ENCODE data around the gene PRPS1.
"Not testable (repeated sequence)": the region's sequence is repeated elsewhere in the genome, so short reads cannot be mapped to it uniquely, and the experiment has no call there.

The PRPS1 gene

GRCh38 chrX:107627838-107628661 lies at the start of gene PRPS1:
TSS of gene PRPS1 (plus strand) at chrX:107628510. CDS start at chrX:107628629, 119 bp downstream.
- DNase-seq, result peak; percentile 98

DNA sequence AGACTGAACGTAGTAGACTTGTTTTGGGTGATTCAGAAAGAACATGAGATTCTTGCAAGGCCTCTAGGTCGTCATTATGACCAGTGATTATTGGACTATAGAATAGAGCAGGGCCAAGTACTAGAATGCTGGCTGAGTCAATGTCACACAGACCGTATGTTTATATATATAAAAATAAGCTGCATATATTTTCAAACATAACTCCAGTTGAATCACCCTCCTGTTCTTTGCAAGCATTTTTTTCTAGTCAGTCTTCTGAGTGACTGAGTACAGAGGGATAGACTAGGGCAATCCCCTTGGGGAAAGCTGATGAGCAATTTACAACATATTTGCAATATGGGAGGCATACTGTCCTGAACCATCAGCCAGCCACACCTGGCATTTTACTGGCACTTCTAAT lies 48.4 kb upstream of the PRPS1 start:
- no peak for DNase-seq

DNA sequence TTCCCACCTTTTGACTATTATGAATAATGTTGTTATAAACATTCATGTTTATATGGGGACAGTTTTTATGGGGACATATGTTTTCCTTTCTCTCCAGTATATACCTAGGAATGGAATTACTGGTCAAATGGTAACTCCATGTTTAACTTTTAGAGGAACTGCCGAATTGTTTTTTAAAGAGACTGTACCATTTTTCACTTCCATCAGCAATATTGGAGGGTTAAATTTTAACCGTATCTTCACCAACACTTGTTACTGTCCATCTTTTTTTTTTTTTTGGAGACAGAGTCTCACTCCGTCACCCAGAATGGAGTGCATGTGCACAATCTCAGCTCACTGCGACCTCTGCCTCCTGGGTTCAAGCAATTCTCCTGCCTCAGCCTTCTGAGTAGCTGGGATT lies 46.4 kb upstream of the PRPS1 start:
- DNase-seq, result no peak

DNA sequence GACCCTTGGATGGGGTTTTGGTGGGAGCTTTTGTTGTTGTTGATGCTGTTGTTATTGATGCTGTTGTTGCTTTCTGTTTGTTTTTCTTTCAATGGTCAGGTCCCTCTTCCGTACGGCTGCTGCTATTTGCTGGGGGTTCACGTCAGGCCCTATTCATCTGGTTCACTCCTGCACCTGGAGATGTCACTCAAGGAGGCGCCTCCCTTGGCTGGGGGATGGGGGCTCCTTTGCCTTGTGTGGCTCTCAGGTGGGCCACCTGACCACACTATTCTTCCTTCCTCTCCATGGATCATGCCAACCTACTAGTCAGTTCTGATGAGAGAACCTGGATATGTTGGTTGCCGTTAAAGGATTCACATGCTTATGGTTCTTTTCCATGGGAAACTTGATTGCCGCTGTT lies 39.1 kb upstream of the PRPS1 start:
- DNase-seq, result no peak

DNA sequence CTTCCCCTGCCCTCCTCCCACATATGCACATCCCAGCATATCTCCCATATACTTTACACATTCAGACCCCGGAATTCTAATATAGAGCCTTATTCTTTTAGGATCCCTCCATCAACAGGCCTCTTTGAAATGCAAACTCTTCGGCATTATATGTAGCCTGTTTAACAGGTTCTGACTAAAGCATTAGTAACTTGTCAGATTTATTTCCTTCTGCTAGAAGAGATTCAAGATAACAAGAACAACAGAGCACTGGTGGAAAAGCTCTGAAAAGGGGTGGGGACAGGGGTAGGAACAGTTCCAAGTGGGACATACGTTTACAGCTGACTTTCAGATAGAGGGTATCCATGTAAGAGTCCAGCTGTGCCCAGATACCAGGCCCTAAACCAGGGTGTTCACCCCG lies 31.7 kb upstream of the PRPS1 start:
- DNase-seq, result no peak

DNA sequence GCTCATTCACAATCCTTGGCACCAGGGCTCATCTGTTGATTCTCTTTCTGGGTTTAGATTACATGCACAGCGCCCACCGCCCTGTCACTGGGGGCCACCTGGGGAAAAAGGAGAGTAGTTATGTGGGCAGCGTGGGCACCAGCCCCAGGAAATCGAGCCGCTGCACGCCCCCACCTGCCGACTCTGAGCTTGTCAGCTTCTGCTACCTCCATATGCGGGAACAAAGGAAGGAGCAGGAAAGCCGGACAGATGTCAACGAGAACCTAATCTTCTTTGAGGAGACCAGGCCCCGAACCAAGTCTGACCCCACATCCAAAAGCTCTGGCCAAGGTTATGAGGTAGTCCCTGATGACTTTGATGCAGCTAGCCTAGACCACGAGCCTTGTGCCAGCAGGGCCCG lies 31.0 kb upstream of the PRPS1 start:
- DNase-seq, result no peak

DNA sequence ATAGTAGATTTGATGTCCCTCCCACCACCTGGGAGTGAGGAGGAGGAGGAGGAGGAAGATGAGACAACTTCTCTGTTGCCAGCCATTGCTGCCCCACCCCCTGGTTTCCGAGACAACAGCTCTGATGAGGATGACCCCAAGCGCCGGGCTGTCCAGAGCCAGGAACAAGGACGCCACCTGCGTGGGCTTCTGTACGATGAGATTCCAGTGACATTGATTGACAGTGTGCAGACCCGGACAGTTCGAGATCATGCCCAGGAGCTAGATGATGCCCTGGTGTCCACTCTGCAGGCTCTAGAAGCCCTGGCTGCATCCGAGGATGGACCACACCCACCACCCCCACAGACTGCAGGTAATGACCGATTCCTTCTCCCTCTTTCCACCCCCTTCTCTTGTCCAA lies 30.5 kb upstream of the PRPS1 start:
- no peak for DNase-seq

GRCh38 chrX:107599450-107599861 lies 28.9 kb upstream of the PRPS1 start:
- no peak for DNase-seq

GRCh38 chrX:107600366-107600765 lies 27.9 kb upstream of the PRPS1 start:
- no peak for DNase-seq

DNA sequence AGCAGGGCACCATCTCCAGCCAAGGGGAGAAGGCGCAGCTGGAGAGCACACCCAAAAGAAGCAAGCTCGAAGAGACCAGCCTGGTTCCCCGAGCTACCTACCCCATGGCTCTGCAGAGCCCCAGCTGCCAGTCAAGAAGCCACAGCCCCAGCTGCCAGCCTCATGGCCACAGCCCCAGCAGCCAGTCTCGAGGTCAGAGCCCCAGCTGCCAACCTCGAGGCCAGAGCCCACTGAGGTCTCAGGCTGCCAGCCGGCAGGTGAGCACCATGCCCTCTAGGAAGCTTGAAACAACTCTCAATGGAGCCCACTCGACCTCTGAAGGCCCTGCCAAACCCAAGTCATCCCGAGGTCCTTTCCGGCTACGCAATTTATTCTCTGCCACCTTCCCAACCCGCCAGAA lies 27.0 kb upstream of the PRPS1 start:
- DNase-seq, result no peak

- DNase-seq, result no peak
Observed at GRCh38 chrX:107601759-107602158, 26.6 kb upstream of the PRPS1 start.

DNA sequence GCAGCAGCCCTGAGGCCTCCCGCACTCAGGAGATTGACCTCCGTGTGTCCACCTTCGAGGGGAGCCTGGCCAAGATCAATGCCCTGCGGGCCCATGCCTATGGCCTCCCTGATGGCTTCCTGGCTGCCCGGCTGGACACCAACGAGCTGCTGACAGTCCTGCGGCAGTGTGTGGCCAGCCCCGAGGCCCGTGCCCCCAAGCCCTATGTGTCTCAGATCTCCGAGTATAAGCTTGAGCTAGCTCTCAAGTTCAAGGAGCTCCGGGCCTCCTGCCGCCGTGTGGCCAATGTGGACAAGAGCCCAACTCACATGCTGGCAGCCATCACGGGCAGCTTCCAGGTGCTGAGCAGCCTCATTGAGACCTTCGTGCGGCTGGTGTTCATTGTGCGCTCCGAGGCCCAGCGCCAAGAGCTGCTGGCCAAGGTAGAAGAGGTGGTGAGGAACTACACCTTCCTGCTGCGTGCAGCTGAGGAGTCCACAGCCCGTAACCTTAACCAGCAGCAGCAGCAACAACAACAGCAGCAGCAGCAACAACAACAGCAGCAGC lies 25.5 kb upstream of the PRPS1 start:
- peak; percentile 45 for DNase-seq

DNA sequence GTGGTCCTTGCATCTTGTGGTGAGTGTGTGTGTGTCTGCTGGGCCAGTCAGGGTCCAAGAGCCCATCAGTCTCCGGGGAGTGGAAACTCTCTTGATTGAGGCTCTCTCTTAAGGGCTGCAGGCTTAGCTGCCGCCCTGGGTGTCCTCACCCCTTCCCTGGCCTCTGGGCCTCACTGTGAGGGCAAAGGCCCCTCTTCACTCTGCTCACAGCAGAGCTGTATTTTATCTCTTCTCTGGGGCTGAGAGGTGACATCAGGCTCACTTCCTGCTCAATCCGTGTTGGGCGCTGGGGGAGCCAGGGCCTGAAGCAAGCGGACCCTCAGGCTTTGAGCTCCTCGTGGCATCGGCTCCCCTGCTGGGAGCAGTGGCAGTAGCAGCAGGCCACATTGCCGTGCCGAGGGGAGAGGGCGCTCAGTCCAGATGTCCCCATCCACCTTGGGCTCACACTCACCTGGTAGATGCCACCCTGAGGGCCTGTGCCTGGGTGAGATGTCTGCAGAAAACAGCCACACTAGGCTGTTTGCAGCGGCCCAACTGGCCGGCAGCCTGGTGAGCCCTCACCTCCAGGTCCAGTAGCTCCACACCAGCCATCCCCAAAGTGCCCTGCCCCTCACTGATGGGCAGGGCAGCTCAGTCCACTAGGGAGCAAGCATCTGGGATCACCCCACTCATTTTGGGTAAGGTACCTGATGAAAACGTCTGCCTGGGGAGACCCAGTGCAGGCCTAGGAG lies 24.7 kb upstream of the PRPS1 start:
- DNase-seq, result no peak

DNA sequence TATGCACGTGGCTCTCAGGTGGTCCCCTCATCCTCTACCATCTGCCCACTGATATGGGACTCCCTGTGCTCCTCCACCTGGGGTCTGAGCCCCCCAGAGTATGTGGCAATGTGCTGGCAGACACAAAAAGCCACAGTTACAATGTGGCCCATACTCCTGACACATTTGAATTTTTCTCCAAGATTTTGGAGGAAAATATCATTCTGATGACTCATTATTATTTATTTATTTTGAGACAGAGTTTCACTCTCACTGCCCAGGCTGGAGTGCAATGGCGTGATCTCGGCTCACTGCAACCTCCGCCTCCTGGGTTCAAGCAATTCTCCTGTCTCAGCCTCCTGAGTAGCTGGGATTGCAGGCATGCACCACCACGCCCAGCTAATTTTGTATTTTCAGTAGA lies 19.2 kb upstream of the PRPS1 start:
- DNase-seq, result not testable (repeated sequence)

GRCh38 chrX:107610667-107611066 lies 17.6 kb upstream of the PRPS1 start:
- no peak for DNase-seq

GRCh38 chrX:107619885-107620322 lies 8.4 kb upstream of the PRPS1 start:
- no peak for DNase-seq

- DNase-seq, result no peak
Observed at GRCh38 chrX:107624893-107625292, 3.4 kb upstream of the PRPS1 start.

- no peak for DNase-seq
Observed at GRCh38 chrX:107625739-107626138, 2.6 kb upstream of the PRPS1 start.

DNA sequence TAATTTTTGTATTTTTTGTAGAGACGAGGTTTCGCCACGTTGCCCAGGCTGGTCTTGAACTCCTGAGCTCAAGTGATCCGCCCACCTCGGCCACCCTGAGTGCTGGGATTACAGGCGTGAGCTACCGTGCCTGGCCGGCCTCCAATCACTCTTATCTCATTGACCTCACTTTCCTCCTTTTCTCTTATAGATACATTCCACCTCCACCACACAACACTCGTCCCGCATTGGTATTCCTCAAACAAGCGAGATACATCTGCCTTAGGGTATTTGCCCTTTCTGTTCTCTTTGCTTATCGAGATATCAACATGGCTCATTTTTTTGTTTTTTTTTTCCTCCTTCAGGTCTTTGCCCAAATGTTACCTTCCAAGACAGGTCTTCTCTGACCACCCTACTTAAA lies 1.8 kb upstream of the PRPS1 start:
- DNase-seq, result no peak

DNA sequence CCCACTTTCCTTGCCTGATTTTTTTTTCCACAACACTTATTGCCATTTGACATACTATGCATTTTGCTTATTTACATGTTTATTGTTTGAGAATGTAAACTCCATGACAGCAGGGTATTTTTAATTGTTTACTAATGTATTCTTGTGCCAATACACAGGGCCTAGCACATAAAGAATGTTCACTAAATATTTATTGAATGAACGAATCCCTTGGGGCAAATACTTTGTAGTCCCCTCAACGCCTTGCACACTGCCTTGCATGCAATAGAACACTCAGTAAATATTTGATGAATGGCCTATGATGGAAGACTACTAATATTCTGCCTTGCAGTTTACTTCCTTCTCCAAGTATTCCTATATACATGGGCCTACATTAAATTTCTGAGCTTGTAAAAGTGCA lies 1.4 kb upstream of the PRPS1 start:
- peak; percentile 2 for DNase-seq

DNA sequence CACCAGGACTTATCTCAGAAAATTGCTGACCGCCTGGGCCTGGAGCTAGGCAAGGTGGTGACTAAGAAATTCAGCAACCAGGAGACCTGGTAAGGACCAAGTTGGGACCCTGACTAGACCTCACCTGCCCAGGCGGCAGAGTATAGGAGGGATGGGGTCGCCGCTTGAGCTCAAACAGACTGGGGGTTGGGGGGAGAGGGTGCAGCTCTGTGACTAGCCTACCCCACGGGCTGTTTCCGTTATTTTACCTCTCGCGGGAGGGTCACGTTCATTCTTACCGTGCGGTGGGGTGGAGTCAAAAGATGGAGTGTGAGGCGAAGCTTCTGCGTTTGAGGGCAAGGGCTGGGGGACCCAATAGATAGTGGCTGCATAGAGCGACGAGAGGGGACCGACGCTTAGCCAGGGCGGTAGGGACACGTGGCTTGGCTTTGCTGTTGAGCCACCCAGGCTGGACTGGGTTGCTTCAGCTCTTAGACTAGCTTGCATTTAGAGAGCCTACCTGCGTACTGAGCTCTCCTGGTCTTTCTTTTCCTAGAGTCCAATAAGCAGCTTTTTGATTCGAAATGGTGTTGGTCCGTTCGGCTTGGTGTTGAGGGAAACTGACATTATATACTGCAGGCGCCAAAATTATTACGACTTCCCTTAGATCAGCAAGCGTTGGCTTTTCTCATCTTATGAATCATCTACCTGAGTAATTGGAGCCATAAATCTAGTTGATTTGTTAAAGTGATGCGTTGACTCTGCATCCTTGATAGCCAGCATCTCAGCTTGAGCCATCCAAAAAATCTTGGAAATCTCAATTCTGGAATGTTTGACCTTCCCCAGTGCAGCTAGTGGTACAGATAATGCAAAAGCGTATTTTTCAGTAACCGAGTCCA lies 591 bp downstream of the PRPS1 start:
- DNase-seq, result peak; percentile 64

DNA sequence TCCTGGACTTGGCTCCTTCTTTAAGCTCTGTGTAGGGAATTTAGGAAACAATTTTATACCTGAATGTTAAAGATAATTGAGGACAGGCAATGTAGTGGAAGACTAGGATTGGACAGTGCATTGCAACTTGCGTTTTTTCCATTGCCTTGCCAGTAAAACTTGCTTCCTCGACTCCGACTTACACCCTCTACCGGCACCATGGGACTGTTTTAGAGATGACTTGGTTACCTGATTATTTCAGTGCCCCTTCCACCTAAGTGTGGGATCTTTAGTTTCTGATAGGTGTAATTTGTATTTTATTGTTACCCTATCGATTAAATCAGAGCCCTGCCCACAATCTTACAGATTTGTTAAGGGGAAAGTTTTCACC lies 1.2 kb downstream of the PRPS1 start:
- DNase-seq, result peak; percentile 12
